Upper lobe of right lung (tissue), 1 donor: ENCODE measurements around the gene ZFY. TPM values are rescaled to one million over a fixed set of nuclear protein-coding genes. Genes with fewer than 3 reads are reported as not detected.

Experiments used
- total RNA-seq: library from RNA; stranded (reverse); fragmentation: NEBNext Ultra II Directional; extraction: Animal tissue kit (Norgen Biotek cat#: 25700); gene quantifications from one replicate; pipeline ENCODE4 v1.2.1, GENCODE V29; 2021
- donor health status: DM: no; HTN: yes; CAD: no; lungs with severe emphysema.

Gene ZFY
- total RNA-seq, 1 donor from 2014 or later = 17.1 TPM

Other genes starting within 250 kb of the ZFY start
- gene SRY, start 147.7 kb upstream of the ZFY start, total RNA-seq = not detected
- gene RPS4Y1, start 93.8 kb upstream of the ZFY start, total RNA-seq = 262 TPM